ENCODE results near the gene ZAP70.
A peak's percentile ranks its signal among the peaks of the same experiment; 100 is the strongest.

The ZAP70 gene

GRCh38 chr2:97737421-97738178 lies 24.2 kb downstream of the ZAP70 start:
- no peak overlapping the region for H3K4me3 ChIP-seq (ENCODE audit: low read depth, low read length)
- no peak for DNase-seq (ENCODE audit: low read depth, low spot score)

GRCh38 chr2:97738179-97739019 lies 25.0 kb downstream of the ZAP70 start:
- CTCF ChIA-PET, result interaction anchor here (3.3 to 4.6 kb wide), 2 partner anchors 13 to 17 kb away, joined by 12 to 43 read pairs; no protein-coding TSS in a partner anchor
- DNase-seq (ENCODE audit: low read depth, low spot score), result no peak
- POLR2A ChIA-PET, result no interaction called here
- no peak for TF ChIP-seq CTCF (IDR thresholded peaks at IDR 0.05; ENCODE audit: insufficient read depth, low read length, missing control alignments)
- no peak overlapping the region for H3K4me3 ChIP-seq (ENCODE audit: low read depth, low read length)

More at GRCh38 chr2:97737421-97738178, 24.2 kb downstream of the ZAP70 start:
- CTCF ChIA-PET, result no interaction called here
- TF ChIP-seq CTCF (IDR thresholded peaks at IDR 0.05; ENCODE audit: insufficient read depth, low read length, missing control alignments), result no peak
- POLR2A ChIA-PET, result no interaction called here

- no peak for DNase-seq (ENCODE audit: low read depth, low spot score)
- TF ChIP-seq CTCF (IDR thresholded peaks at IDR 0.05; ENCODE audit: insufficient read depth, low read length, missing control alignments), result no peak
- POLR2A ChIA-PET, result no interaction called here
- no peak overlapping the region for H3K4me3 ChIP-seq (ENCODE audit: low read depth, low read length)
- CTCF ChIA-PET, result interaction anchor here (1.2 to 5.2 kb wide), 9 partner anchors 9 to 645 kb away, joined by 3 to 43 read pairs (median 12); no protein-coding TSS in a partner anchor
These were observed 25.9 kb downstream of the ZAP70 start for GRCh38 chr2:97739020-97739892.

- H3K4me3 ChIP-seq (ENCODE audit: low read depth, low read length), result no peak overlapping the region
- DNase-seq (ENCODE audit: low read depth, low spot score), result no peak
- POLR2A ChIA-PET, result no interaction called here
- CTCF ChIA-PET, result interaction anchor here (1.2 to 5.2 kb wide), 11 partner anchors 9 to 645 kb away, joined by 3 to 43 read pairs (median 10); no protein-coding TSS in a partner anchor
- TF ChIP-seq CTCF (IDR thresholded peaks at IDR 0.05; ENCODE audit: insufficient read depth, low read length, missing control alignments), result no peak
These were observed 26.5 kb downstream of the ZAP70 start for GRCh38 chr2:97739893-97740245.

GRCh38 chr2:97740590-97741182 lies 27.3 kb downstream of the ZAP70 start:
- peak; percentile 93 for TF ChIP-seq CTCF (IDR thresholded peaks at IDR 0.05; ENCODE audit: insufficient read depth, low read length, missing control alignments)
- H3K4me3 ChIP-seq (ENCODE audit: low read depth, low read length), result no peak overlapping the region
- POLR2A ChIA-PET, result no interaction called here
- CTCF ChIA-PET, result interaction anchor here (1.0 to 5.2 kb wide), 15 partner anchors 8 to 644 kb away, joined by 3 to 43 read pairs (median 8); no protein-coding TSS in a partner anchor
- no peak for DNase-seq (ENCODE audit: low read depth, low spot score)

Measured in AG04449 (cell line).